Measurements from ENCODE around the gene FHIT.

GRCh38 chr3:59710554-59710953 is 1540.7 kb downstream of the FHIT start:
- TF ChIP-seq CTCF (IDR thresholded peaks at IDR 0.05) (no peak), POLR2A (IDR thresholded peaks at IDR 0.05) (no peak)

All from Peyer's patch (tissue), 4 donors.